ENCODE data around the gene ICAM2. TPM values are rescaled to one million over a fixed set of nuclear protein-coding genes. Genes with fewer than 3 reads are reported as not detected.

Gene ICAM2
- total RNA-seq, 1 experiment from 2014 or later, result 0.33 TPM

DNA sequence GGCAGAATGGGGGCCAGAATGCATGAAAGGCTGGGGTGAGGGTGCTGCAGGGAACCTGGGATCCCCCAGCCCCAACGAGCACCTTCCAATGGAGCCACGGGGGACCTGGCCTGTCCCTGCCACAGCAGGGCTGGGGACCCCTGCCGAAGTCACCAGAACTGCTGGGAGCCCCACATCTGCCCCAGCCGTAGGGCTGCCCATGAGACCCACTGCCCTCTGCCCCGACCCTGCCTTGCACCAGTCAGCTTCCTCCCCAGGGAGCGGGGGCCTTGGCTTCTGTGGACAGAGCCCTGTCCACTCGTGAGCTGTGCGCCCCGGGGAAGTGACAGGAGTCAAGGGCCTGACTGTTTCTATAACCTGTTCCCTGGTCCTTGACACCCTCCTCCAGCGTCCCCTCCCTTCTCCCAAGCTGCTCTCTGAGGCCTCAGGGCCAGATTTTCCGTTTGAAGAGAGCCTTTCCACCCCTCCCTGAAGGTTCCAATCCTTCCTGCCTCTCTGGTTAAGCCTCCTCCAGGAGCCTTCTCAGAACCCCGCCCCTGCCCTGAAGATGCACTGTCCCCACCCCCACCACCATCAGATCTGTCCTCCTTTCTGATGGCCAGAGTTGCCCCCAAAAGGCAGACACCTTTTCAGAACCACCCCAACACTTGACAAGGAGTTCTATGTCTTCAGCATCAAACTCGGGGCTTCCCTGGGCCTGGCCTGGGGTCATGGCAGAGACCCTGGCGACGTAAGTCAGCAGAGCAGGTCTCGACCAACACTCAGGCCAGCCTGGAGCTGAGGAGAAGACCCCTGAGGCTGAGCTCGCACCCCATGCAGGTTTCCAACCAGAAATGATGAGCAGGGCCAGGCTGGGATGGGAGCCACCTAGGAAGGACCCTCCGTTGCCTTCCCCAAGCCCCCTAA, 33.0 kb downstream of the ICAM2 start:
- POLR2A ChIA-PET, result interaction anchor here (0.5 kb wide), 1 partner anchor 19 kb away, joined by 3 read pairs; no protein-coding TSS in a partner anchor
- no peak for DNase-seq (ENCODE audit: low spot score)
- CTCF ChIA-PET, result interaction anchor here (1.0 to 4.5 kb wide), 7 partner anchors 17 to 76 kb away, joined by 3 to 88 read pairs (median 18); partner anchors contain the start of genes CSHL1 and GH1
- peaks cover 6% of the 10 kb centered on the region for H3K36me3 Mint-ChIP-seq
- no peak for ATAC-seq
- H3K9me3 Mint-ChIP-seq, result peaks cover 7% of the 10 kb centered on the region
- TF ChIP-seq, protein P1, sequence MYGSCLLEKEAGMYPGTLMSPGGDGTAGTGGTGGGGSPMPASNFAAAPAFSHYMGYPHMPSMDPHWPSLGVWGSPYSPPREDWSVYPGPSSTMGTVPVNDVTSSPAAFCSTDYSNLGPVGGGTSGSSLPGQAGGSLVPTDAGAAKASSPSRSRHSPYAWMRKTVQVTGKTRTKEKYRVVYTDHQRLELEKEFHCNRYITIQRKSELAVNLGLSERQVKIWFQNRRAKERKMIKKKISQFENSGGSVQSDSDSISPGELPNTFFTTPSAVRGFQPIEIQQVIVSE (CRISPR knock-in tag; IDR thresholded peaks at IDR 0.05; ENCODE audit: borderline replicate concordance), result no peak
- TF ChIP-seq, protein P2, sequence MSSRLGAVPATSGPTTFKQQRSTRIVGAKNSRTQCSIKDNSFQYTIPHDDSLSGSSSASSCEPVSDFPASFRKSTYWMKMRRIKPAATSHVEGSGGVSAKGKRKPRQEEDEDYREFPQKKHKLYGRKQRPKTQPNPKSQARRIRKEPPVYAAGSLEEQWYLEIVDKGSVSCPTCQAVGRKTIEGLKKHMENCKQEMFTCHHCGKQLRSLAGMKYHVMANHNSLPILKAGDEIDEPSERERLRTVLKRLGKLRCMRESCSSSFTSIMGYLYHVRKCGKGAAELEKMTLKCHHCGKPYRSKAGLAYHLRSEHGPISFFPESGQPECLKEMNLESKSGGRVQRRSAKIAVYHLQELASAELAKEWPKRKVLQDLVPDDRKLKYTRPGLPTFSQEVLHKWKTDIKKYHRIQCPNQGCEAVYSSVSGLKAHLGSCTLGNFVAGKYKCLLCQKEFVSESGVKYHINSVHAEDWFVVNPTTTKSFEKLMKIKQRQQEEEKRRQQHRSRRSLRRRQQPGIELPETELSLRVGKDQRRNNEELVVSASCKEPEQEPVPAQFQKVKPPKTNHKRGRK (CRISPR knock-in tag; IDR thresholded peaks at IDR 0.05; ENCODE audit: borderline replicate concordance), result no peak
- TF ChIP-seq CBFB (CRISPR knock-in tag; IDR thresholded peaks at IDR 0.05; ENCODE audit: low read depth) (no peak), ZNF423 (CRISPR knock-in tag; IDR thresholded peaks at IDR 0.05) (no peak), IRF2 (CRISPR knock-in tag; IDR thresholded peaks at IDR 0.05; ENCODE audit: borderline replicate concordance, low read depth) (no peak)
- TF ChIP-seq, protein P3, sequence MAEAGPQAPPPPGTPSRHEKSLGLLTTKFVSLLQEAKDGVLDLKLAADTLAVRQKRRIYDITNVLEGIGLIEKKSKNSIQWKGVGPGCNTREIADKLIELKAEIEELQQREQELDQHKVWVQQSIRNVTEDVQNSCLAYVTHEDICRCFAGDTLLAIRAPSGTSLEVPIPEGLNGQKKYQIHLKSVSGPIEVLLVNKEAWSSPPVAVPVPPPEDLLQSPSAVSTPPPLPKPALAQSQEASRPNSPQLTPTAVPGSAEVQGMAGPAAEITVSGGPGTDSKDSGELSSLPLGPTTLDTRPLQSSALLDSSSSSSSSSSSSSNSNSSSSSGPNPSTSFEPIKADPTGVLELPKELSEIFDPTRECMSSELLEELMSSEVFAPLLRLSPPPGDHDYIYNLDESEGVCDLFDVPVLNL (CRISPR knock-in tag; IDR thresholded peaks at IDR 0.05; ENCODE audit: borderline replicate concordance, low read depth), result no peak
- TF ChIP-seq, protein P4, sequence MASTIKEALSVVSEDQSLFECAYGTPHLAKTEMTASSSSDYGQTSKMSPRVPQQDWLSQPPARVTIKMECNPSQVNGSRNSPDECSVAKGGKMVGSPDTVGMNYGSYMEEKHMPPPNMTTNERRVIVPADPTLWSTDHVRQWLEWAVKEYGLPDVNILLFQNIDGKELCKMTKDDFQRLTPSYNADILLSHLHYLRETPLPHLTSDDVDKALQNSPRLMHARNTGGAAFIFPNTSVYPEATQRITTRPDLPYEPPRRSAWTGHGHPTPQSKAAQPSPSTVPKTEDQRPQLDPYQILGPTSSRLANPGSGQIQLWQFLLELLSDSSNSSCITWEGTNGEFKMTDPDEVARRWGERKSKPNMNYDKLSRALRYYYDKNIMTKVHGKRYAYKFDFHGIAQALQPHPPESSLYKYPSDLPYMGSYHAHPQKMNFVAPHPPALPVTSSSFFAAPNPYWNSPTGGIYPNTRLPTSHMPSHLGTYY (CRISPR knock-in tag; IDR thresholded peaks at IDR 0.05), result no peak
- H3K27me3 Mint-ChIP-seq (ENCODE audit: low read depth), result peaks cover 5% of the 10 kb centered on the region
- H3K27ac Mint-ChIP-seq, result no peak overlapping the region
- H3K4me3 Mint-ChIP-seq, result no peak overlapping the region
- peaks cover 20% of the 10 kb centered on the region for H3K4me1 Mint-ChIP-seq

DNA sequence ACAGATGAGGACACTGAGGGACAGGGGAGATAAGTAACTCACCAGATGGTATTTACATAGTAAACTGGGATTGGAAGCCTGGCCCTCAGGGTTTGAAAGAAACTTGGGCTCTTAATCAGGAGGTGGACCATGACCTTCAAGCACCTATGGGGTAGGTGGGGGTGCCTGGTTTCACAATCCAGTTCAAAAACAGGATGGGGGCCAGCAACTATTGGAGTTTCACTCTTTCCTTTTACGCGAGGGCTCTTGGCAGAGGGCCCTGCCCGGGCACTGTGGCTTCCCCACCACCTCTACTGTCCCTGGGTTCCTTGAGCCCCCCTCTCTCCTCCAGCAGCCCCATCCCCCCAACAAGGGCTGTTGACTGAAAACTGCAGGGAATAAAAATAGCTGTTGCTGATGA, 33.6 kb downstream of the ICAM2 start:
- Mint-ChIP-seq H3K36me3 (peaks cover 10% of the 10 kb centered on the region), H3K27ac (no peak overlapping the region), H3K4me1 (peaks cover 20% of the 10 kb centered on the region), H3K27me3 (ENCODE audit: low read depth) (peaks cover 2% of the 10 kb centered on the region; the same call in 1 of the 2 replicates), H3K4me3 (no peak overlapping the region), H3K9me3 (peaks cover 12% of the 10 kb centered on the region)
- POLR2A ChIA-PET, result no interaction called here
- no peak for DNase-seq (ENCODE audit: low spot score)
- CTCF ChIA-PET, result interaction anchor here (1.0 to 4.5 kb wide), 11 partner anchors 16 to 147 kb away, joined by 3 to 88 read pairs (median 18); partner anchors contain the start of genes CSHL1 and GH1
- ATAC-seq, result no peak
- TF ChIP-seq, protein P5, sequence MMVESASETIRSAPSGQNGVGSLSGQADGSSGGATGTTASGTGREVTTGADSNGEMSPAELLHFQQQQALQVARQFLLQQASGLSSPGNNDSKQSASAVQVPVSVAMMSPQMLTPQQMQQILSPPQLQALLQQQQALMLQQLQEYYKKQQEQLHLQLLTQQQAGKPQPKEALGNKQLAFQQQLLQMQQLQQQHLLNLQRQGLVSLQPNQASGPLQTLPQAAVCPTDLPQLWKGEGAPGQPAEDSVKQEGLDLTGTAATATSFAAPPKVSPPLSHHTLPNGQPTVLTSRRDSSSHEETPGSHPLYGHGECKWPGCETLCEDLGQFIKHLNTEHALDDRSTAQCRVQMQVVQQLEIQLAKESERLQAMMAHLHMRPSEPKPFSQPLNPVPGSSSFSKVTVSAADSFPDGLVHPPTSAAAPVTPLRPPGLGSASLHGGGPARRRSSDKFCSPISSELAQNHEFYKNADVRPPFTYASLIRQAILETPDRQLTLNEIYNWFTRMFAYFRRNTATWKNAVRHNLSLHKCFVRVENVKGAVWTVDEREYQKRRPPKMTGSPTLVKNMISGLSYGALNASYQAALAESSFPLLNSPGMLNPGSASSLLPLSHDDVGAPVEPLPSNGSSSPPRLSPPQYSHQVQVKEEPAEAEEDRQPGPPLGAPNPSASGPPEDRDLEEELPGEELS (CRISPR knock-in tag; IDR thresholded peaks at IDR 0.05), result no peak
- TF ChIP-seq PRRX2 (CRISPR knock-in tag; IDR thresholded peaks at IDR 0.05) (no peak), EMX1 (CRISPR knock-in tag; IDR thresholded peaks at IDR 0.05) (no peak)
- TF ChIP-seq, protein P6, sequence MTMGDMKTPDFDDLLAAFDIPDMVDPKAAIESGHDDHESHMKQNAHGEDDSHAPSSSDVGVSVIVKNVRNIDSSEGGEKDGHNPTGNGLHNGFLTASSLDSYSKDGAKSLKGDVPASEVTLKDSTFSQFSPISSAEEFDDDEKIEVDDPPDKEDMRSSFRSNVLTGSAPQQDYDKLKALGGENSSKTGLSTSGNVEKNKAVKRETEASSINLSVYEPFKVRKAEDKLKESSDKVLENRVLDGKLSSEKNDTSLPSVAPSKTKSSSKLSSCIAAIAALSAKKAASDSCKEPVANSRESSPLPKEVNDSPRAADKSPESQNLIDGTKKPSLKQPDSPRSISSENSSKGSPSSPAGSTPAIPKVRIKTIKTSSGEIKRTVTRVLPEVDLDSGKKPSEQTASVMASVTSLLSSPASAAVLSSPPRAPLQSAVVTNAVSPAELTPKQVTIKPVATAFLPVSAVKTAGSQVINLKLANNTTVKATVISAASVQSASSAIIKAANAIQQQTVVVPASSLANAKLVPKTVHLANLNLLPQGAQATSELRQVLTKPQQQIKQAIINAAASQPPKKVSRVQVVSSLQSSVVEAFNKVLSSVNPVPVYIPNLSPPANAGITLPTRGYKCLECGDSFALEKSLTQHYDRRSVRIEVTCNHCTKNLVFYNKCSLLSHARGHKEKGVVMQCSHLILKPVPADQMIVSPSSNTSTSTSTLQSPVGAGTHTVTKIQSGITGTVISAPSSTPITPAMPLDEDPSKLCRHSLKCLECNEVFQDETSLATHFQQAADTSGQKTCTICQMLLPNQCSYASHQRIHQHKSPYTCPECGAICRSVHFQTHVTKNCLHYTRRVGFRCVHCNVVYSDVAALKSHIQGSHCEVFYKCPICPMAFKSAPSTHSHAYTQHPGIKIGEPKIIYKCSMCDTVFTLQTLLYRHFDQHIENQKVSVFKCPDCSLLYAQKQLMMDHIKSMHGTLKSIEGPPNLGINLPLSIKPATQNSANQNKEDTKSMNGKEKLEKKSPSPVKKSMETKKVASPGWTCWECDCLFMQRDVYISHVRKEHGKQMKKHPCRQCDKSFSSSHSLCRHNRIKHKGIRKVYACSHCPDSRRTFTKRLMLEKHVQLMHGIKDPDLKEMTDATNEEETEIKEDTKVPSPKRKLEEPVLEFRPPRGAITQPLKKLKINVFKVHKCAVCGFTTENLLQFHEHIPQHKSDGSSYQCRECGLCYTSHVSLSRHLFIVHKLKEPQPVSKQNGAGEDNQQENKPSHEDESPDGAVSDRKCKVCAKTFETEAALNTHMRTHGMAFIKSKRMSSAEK (CRISPR knock-in tag; IDR thresholded peaks at IDR 0.05; ENCODE audit: borderline replicate concordance), result no peak
- TF ChIP-seq, protein P7, sequence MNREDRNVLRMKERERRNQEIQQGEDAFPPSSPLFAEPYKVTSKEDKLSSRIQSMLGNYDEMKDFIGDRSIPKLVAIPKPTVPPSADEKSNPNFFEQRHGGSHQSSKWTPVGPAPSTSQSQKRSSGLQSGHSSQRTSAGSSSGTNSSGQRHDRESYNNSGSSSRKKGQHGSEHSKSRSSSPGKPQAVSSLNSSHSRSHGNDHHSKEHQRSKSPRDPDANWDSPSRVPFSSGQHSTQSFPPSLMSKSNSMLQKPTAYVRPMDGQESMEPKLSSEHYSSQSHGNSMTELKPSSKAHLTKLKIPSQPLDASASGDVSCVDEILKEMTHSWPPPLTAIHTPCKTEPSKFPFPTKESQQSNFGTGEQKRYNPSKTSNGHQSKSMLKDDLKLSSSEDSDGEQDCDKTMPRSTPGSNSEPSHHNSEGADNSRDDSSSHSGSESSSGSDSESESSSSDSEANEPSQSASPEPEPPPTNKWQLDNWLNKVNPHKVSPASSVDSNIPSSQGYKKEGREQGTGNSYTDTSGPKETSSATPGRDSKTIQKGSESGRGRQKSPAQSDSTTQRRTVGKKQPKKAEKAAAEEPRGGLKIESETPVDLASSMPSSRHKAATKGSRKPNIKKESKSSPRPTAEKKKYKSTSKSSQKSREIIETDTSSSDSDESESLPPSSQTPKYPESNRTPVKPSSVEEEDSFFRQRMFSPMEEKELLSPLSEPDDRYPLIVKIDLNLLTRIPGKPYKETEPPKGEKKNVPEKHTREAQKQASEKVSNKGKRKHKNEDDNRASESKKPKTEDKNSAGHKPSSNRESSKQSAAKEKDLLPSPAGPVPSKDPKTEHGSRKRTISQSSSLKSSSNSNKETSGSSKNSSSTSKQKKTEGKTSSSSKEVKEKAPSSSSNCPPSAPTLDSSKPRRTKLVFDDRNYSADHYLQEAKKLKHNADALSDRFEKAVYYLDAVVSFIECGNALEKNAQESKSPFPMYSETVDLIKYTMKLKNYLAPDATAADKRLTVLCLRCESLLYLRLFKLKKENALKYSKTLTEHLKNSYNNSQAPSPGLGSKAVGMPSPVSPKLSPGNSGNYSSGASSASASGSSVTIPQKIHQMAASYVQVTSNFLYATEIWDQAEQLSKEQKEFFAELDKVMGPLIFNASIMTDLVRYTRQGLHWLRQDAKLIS (CRISPR knock-in tag; IDR thresholded peaks at IDR 0.05; ENCODE audit: borderline replicate concordance), result no peak
- TF ChIP-seq, protein P2 (CRISPR knock-in tag; IDR thresholded peaks at IDR 0.05; ENCODE audit: borderline replicate concordance), result no peak
- TF ChIP-seq, protein P4 (CRISPR knock-in tag; IDR thresholded peaks at IDR 0.05), result no peak
